H9 (cell line): ENCODE results near the gene IFT57. TPM values are rescaled to one million over a fixed set of nuclear protein-coding genes. Genes with fewer than 3 reads are reported as not detected.

ENCODE experiments used
- DNase-seq: peaks from one replicate; pipeline ENCODE4 v3.0.0-alpha.2; 2017
- H2AFZ ChIP-seq: one replicate; pipeline ENCODE4 v1.6.1; 2013; ENCODE audit warnings: mild to moderate bottlenecking, low read length, control low read depth, moderate library complexity
- H2AK5ac ChIP-seq: 2 replicates; pipeline ENCODE4 v1.6.1; 2013; ENCODE audit warnings: low read length, control low read depth, mixed read lengths; ENCODE audit not compliant: insufficient read length
- H2BK120ac ChIP-seq: one replicate; pipeline ENCODE4 v1.6.1; 2013; ENCODE audit warnings: low read depth, mild to moderate bottlenecking, low read length, control low read depth, inconsistent platforms; ENCODE audit not compliant: poor library complexity, severe bottlenecking
- H2BK12ac ChIP-seq: 2 replicates; pipeline ENCODE4 v1.6.1; 2013; ENCODE audit warnings: low read length, control low read depth, mixed read lengths, low read depth; ENCODE audit not compliant: insufficient read length
- H2BK15ac ChIP-seq: 2 replicates; pipeline ENCODE4 v1.6.1; 2013; ENCODE audit warnings: low read depth, low read length, control low read depth
- H2BK20ac ChIP-seq: one replicate; pipeline ENCODE4 v1.6.1; 2013; ENCODE audit warnings: low read depth, mild to moderate bottlenecking, low read length, control low read depth, inconsistent platforms; ENCODE audit not compliant: poor library complexity, severe bottlenecking
- H2BK5ac ChIP-seq: 2 replicates; pipeline ENCODE4 v1.6.1; 2013; ENCODE audit warnings: low read length, control low read depth, mixed read lengths; ENCODE audit not compliant: insufficient read length
- H3K14ac ChIP-seq: 2 replicates; pipeline ENCODE4 v1.6.1; 2013; ENCODE audit warnings: low read length, control low read depth; ENCODE audit not compliant: insufficient read depth
- H3K18ac ChIP-seq: 2 replicates; pipeline ENCODE4 v1.6.1; 2013; ENCODE audit warnings: low read depth, mild to moderate bottlenecking, mixed read lengths, low read length, control low read depth; ENCODE audit not compliant: insufficient read length
- H3K23ac ChIP-seq: 2 replicates; pipeline ENCODE4 v1.6.1; 2013; ENCODE audit warnings: low read length, control low read depth, mixed read lengths, low read depth; ENCODE audit not compliant: insufficient read length
- H3K23me2 ChIP-seq: 2 replicates; pipeline ENCODE4 v1.6.1; 2013; ENCODE audit warnings: low read depth, mild to moderate bottlenecking, mixed read lengths, low read length, control low read depth; ENCODE audit not compliant: insufficient read length, poor library complexity, severe bottlenecking
- H3K27ac ChIP-seq: 2 replicates; pipeline ENCODE4 v1.5.1; 2013; ENCODE audit warnings: low read length, control low read depth, mixed read lengths, low read depth; ENCODE audit not compliant: insufficient read length
- H3K27me3 ChIP-seq: 2 replicates; pipeline ENCODE4 v1.6.1; 2013; ENCODE audit warnings: low read length, control low read depth, inconsistent platforms; ENCODE audit not compliant: insufficient read depth
- H3K4ac ChIP-seq: 2 replicates; pipeline ENCODE4 v1.6.1; 2013; ENCODE audit warnings: low read depth, mild to moderate bottlenecking, control low read depth, inconsistent platforms, low read length, moderate library complexity
- H3K4me1 ChIP-seq: 2 replicates; pipeline ENCODE4 v1.6.1; 2013; ENCODE audit warnings: low read length, control low read depth, inconsistent platforms; ENCODE audit not compliant: insufficient read depth
- H3K4me2 ChIP-seq: 2 replicates; pipeline ENCODE4 v1.6.1; 2013; ENCODE audit warnings: low read length, control low read depth, mixed read lengths; ENCODE audit not compliant: insufficient read length, insufficient read depth
- H3K56ac ChIP-seq: 2 replicates; pipeline ENCODE4 v1.6.1; 2013; ENCODE audit warnings: low read depth, mild to moderate bottlenecking, mixed read lengths, low read length, control low read depth; ENCODE audit not compliant: insufficient read length
- H3K79me1 ChIP-seq: 2 replicates; pipeline ENCODE4 v1.6.1; 2013; ENCODE audit warnings: low read depth, mild to moderate bottlenecking, moderate library complexity, low read length, control low read depth, inconsistent platforms; ENCODE audit not compliant: insufficient read depth, poor library complexity, severe bottlenecking
- H3K79me2 ChIP-seq: 2 replicates; pipeline ENCODE4 v1.6.1; 2013; ENCODE audit warnings: low read length, control low read depth, inconsistent platforms; ENCODE audit not compliant: insufficient read depth
- H3K9ac ChIP-seq: 2 replicates; pipeline ENCODE4 v1.6.1; 2013; ENCODE audit warnings: low read length, control low read depth, mixed read lengths; ENCODE audit not compliant: insufficient read length; ENCODE audit errors: extremely low read depth
- H3K9me3 ChIP-seq: one replicate; pipeline ENCODE4 v1.6.1; 2013; ENCODE audit warnings: low read depth, low read length, inconsistent platforms; ENCODE audit not compliant: control insufficient read depth
- H3T11ph ChIP-seq: one replicate; pipeline ENCODE4 v1.6.1; 2013; ENCODE audit warnings: mild to moderate bottlenecking, low read length, control low read depth, inconsistent platforms
- H4K20me1 ChIP-seq: one replicate; pipeline ENCODE4 v1.6.1; 2013; ENCODE audit not compliant: control insufficient read depth, insufficient read length, insufficient read depth
- H4K5ac ChIP-seq: 2 replicates; pipeline ENCODE4 v1.6.1; 2013; ENCODE audit warnings: low read depth, mild to moderate bottlenecking, mixed read lengths, low read length, control low read depth; ENCODE audit not compliant: insufficient read length
- H4K8ac ChIP-seq: replicated peaks from 2 replicates; pipeline ENCODE4 v1.6.1; 2013; ENCODE audit warnings: low read length, control low read depth, mixed read lengths, low read depth; ENCODE audit not compliant: insufficient read length
- H4K91ac ChIP-seq: 2 replicates; pipeline ENCODE4 v1.6.1; 2013; ENCODE audit warnings: low read depth, mild to moderate bottlenecking, moderate library complexity, mixed read lengths, low read length, control low read depth; ENCODE audit not compliant: insufficient read length
- H3K27ac Mint-ChIP-seq, 3 experiments: 2 replicates in 2 of 3; 3 replicates in 1 of 3; pipeline ENCODE4 v1.8.0; 2020 to 2021; ENCODE audit warnings: mixed read lengths in 3 of 3, mild to moderate bottlenecking in 1 of 3, moderate library complexity in 1 of 3
- H3K27me3 Mint-ChIP-seq: 2 replicates; pipeline ENCODE4 v1.8.0; 2021; ENCODE audit warnings: low read depth, mild to moderate bottlenecking, moderate library complexity, mixed read lengths
- H3K36me3 Mint-ChIP-seq, 3 experiments: 2 replicates in 2 of 3; 3 replicates in 1 of 3; pipeline ENCODE4 v1.8.0; 2020 to 2021; ENCODE audit warnings: low read depth in 3 of 3, mixed read lengths in 3 of 3; ENCODE audit not compliant: insufficient read depth in 1 of 3
- H3K4me1 Mint-ChIP-seq, 2 experiments: 2 replicates each; pipeline ENCODE4 v1.8.0; 2020; ENCODE audit warnings: mixed read lengths in 2 of 2
- H3K4me3 Mint-ChIP-seq, 2 experiments: 2 replicates in 1 of 2; 3 replicates in 1 of 2; pipeline ENCODE4 v1.8.0; 2020 to 2021; ENCODE audit warnings: mild to moderate bottlenecking in 2 of 2, mixed read lengths in 2 of 2, moderate library complexity in 1 of 2
- H3K9me3 Mint-ChIP-seq, 2 experiments: 2 replicates in 1 of 2; 3 replicates in 1 of 2; pipeline ENCODE4 v1.8.0; 2020; ENCODE audit warnings: mild to moderate bottlenecking in 2 of 2, mixed read lengths in 2 of 2, moderate library complexity in 1 of 2
- WGBS: extraction: QIAGEN DNeasy Blood & Tissue Kit; methylation state at CpG from one replicate; pipeline ENCODE4 v1.1.7; 2013; ENCODE audit warnings: missing lambda C conversion rate, low lambda C conversion rate, mixed read lengths; ENCODE audit not compliant: insufficient read length; ENCODE audit errors: extremely low coverage; 5-methylcytosine and 5-hydroxymethylcytosine counted together
- total RNA-seq: library from RNA; stranded (reverse); gene quantifications from 2 replicates; pipeline ENCODE4 v1.2.1, GENCODE V29; 2021
- TF ChIP-seq, protein P1 (sequence below): fragments of 200-600 bp; sonication (generic); conservative IDR thresholded peaks from 3 replicates; pipeline ENCODE4 v1.8.0; 2021; ENCODE audit warnings: antibody characterized with exemption, mild to moderate bottlenecking

The IFT57 gene
- total RNA-seq, 1 experiment from 2014 or later, result 21.4 TPM

DNA sequence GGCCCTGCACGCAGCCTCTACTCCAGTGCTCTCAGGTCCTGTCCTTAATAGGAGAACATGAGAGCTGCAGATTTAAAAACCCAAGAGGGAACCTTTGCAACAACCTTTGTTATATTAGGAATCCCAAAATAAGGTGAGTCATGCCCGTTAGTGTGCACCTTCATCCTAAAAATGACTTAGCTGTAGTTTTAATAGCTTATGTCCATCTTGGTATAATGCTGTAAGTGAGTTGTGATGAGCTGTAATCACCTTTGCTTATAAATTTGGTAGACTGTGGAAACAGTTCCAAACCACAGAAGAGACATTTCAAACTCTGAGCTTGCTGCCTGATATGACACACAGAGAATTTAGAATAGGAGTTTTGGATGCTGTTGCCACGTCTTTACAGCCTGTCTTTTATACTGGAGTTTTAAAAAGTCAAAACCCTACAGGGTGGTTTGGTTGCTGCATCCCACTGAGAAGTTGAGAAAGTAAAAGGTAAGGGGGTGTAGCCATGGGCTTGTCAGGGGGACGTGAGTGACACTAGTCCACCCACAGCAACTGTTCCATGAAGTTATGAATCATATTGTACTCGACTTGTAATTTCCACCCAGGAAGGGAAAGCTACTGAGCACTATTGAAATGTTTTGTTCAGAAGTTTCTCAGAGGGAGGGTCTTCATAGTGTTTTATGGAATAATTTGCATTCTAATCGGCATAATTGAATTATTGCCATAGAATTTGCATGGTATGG, 104.0 kb downstream of the IFT57 start:
- no peaks in the 10 kb centered on the region for H3K36me3 Mint-ChIP-seq
- no peak overlapping the region for H2BK15ac ChIP-seq
- H3K27ac Mint-ChIP-seq, result no peak overlapping the region
- no peaks in the 10 kb centered on the region for H3K79me2 ChIP-seq
- no peaks in the 10 kb centered on the region for H3K9me3 ChIP-seq
- no peaks in the 10 kb centered on the region for H3K9me3 Mint-ChIP-seq
- H3K14ac ChIP-seq, result no peak overlapping the region
- no peaks in the 10 kb centered on the region for H3K27me3 ChIP-seq
- H3K23me2 ChIP-seq, result no peaks in the 10 kb centered on the region
- no peak for DNase-seq
- TF ChIP-seq, protein P1, sequence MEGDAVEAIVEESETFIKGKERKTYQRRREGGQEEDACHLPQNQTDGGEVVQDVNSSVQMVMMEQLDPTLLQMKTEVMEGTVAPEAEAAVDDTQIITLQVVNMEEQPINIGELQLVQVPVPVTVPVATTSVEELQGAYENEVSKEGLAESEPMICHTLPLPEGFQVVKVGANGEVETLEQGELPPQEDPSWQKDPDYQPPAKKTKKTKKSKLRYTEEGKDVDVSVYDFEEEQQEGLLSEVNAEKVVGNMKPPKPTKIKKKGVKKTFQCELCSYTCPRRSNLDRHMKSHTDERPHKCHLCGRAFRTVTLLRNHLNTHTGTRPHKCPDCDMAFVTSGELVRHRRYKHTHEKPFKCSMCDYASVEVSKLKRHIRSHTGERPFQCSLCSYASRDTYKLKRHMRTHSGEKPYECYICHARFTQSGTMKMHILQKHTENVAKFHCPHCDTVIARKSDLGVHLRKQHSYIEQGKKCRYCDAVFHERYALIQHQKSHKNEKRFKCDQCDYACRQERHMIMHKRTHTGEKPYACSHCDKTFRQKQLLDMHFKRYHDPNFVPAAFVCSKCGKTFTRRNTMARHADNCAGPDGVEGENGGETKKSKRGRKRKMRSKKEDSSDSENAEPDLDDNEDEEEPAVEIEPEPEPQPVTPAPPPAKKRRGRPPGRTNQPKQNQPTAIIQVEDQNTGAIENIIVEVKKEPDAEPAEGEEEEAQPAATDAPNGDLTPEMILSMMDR, result no peak
- H3K4ac ChIP-seq, result no peak overlapping the region
- H3K56ac ChIP-seq, result no peak overlapping the region
- no peak overlapping the region for H2BK20ac ChIP-seq
- no peaks in the 10 kb centered on the region for H3K4me1 ChIP-seq
- H3K27me3 Mint-ChIP-seq, result no peaks in the 10 kb centered on the region; the same call in 1 of the 2 replicates
- H4K8ac ChIP-seq, result no peak overlapping the region
- peaks cover 2% of the 10 kb centered on the region in 2 experiments; a peak in 3 of 4 replicates for H3K4me1 Mint-ChIP-seq
- H3K4me2 ChIP-seq, result no peak overlapping the region
- H3K23ac ChIP-seq, result no peak overlapping the region
- no peaks in the 10 kb centered on the region for H4K20me1 ChIP-seq
- WGBS, result no CpG with 5 or more reads among the region's 6 CpGs
- no peak overlapping the region for H3T11ph ChIP-seq
- H3K9ac ChIP-seq, result no peak overlapping the region
- H4K5ac ChIP-seq, result no peak overlapping the region
- H2AFZ ChIP-seq, result no peak overlapping the region
- H2BK12ac ChIP-seq, result no peak overlapping the region
- no peak overlapping the region for H2BK5ac ChIP-seq
- H2AK5ac ChIP-seq, result no peak overlapping the region
- no peaks in the 10 kb centered on the region for H3K79me1 ChIP-seq
- no peak overlapping the region for H3K4me3 Mint-ChIP-seq
- no peak overlapping the region for H4K91ac ChIP-seq
- H2BK120ac ChIP-seq, result no peak overlapping the region
- no peak overlapping the region for H3K27ac ChIP-seq
- H3K18ac ChIP-seq, result no peak overlapping the region
